Astrocyte (in vitro differentiated cells and primary cell): ENCODE data around the gene CPXM1.

ENCODE experiments used
- CTCF ChIP-seq: IDR thresholded peaks from 2 replicates; pipeline ENCODE4 v1.5.1; 2011; ENCODE audit warnings: low read depth, mild to moderate bottlenecking, inconsistent platforms, low read length, moderate library complexity; ENCODE audit not compliant: insufficient read depth
- EZH2 ChIP-seq: IDR thresholded peaks from 2 replicates; pipeline ENCODE4 v1.6.1; 2012; ENCODE audit warnings: mild to moderate bottlenecking, low read length, inconsistent platforms; ENCODE audit not compliant: insufficient read depth

- TF ChIP-seq CTCF (no peak), EZH2 (peak; percentile 48)
Measured at GRCh38 chr20:2805689-2806350, 5.4 kb upstream of the CPXM1 start.
